Suprapubic skin (tissue), 4 donors: ENCODE measurements around the gene TFPI2. TPM values are rescaled to one million over a fixed set of nuclear protein-coding genes. Genes with fewer than 3 reads are reported as not detected.

Source experiments
- DNase-seq, 2 donors: peaks; one replicate each; pipeline ENCODE4 v3.0.0-alpha.2; 2019; ENCODE audit warnings: low spot score in 2 of 2
- H3K27ac ChIP-seq: fragments of 200-600 bp; sonication (generic); one replicate; pipeline ENCODE4 v1.5.1; 2019
- H3K27me3 ChIP-seq: fragments of 200-600 bp; sonication (generic); one replicate; pipeline ENCODE4 v1.5.1; 2019
- H3K36me3 ChIP-seq: fragments of 200-600 bp; sonication (generic); one replicate; pipeline ENCODE4 v1.5.1; 2019
- H3K4me1 ChIP-seq: fragments of 200-600 bp; sonication (generic); one replicate; pipeline ENCODE4 v1.5.1; 2019
- H3K4me3 ChIP-seq: fragments of 200-600 bp; sonication (generic); one replicate; pipeline ENCODE4 v1.5.1; 2019; ENCODE audit warnings: mild to moderate bottlenecking
- H3K9me3 ChIP-seq: fragments of 200-600 bp; sonication (generic); one replicate; pipeline ENCODE4 v1.5.1; 2019
- CTCF ChIP-seq, 2 donors: fragments of 200-600 bp in 1 of 2; fragments of 450-650 bp in 1 of 2; sonication (generic) in 1 of 2; IDR thresholded peaks; one replicate each; pipeline ENCODE4 v1.5.1; 2016 to 2019; ENCODE audit warnings: antibody characterized with exemption in 2 of 2, mild to moderate bottlenecking in 1 of 2, moderate library complexity in 1 of 2
- EP300 ChIP-seq: sonication (generic); formaldehyde crosslinking; IDR thresholded peaks from one replicate; pipeline ENCODE4 v1.6.1; 2017; ENCODE audit warnings: antibody characterized with exemption
- POLR2A ChIP-seq, 2 donors: fragments of 450-650 bp; IDR thresholded peaks; one replicate each; pipeline ENCODE4 v1.6.1; 2017; ENCODE audit warnings: antibody characterized with exemption in 2 of 2, mild to moderate bottlenecking in 2 of 2, moderate library complexity in 2 of 2
- POLR2AphosphoS5 ChIP-seq, 3 donors: sonication (generic); formaldehyde crosslinking; IDR thresholded peaks; one replicate each; pipeline ENCODE4 v1.6.1; 2017; ENCODE audit warnings: antibody characterized with exemption in 3 of 3
- WGBS: methylation state at CpG from one replicate; pipeline ENCODE4 v1.1.5; 2018; 5-methylcytosine and 5-hydroxymethylcytosine counted together
- total RNA-seq, 4 donors: library from RNA; depleted of rRNA; stranded (reverse); fragments of >200 nt; gene quantifications; one replicate each; pipeline ENCODE4 v1.1.0, GENCODE V29; 2016

The TFPI2 gene
- total RNA-seq, 4 donors from 2014 or later: 0.79 to 1.4 (median 1.1) TPM; not detected in 1

GRCh38 chr7:93837245-93837644 is 53.3 kb downstream of the TFPI2 start:
- H3K27me3 ChIP-seq: no peaks in the 10 kb centered on the region
- H3K27ac ChIP-seq: no peak overlapping the region
- TF ChIP-seq CTCF (IDR thresholded peaks at IDR 0.05) (no peak), POLR2A (IDR thresholded peaks at IDR 0.05) (no peak), POLR2AphosphoS5 (IDR thresholded peaks at IDR 0.05) (no peak), EP300 (no peak)
- no peaks in the 10 kb centered on the region for H3K9me3 ChIP-seq
- no peaks in the 10 kb centered on the region for H3K36me3 ChIP-seq
- H3K4me1 ChIP-seq: no peaks in the 10 kb centered on the region
- DNase-seq: no peak
- no peak overlapping the region for H3K4me3 ChIP-seq
- WGBS: 92% methylated on average over 3 of the region's 3 CpGs

- Histone ChIP-seq H3K9me3 (no peaks in the 10 kb centered on the region), H3K27ac (no peak overlapping the region), H3K27me3 (no peaks in the 10 kb centered on the region), H3K36me3 (no peaks in the 10 kb centered on the region), H3K4me3 (no peak overlapping the region), H3K4me1 (no peaks in the 10 kb centered on the region)
- 34% methylated on average over 4 of the region's 4 CpGs for WGBS
- no peak for DNase-seq
- TF ChIP-seq POLR2AphosphoS5 (IDR thresholded peaks at IDR 0.05) (no peak), CTCF (IDR thresholded peaks at IDR 0.05) (no peak), POLR2A (IDR thresholded peaks at IDR 0.05) (no peak), EP300 (no peak)
Observed at GRCh38 chr7:93836116-93836515, 54.4 kb downstream of the TFPI2 start.

GRCh38 chr7:93835702-93836101 is 54.9 kb downstream of the TFPI2 start:
- TF ChIP-seq EP300: no peak
- no peak for TF ChIP-seq POLR2A (IDR thresholded peaks at IDR 0.05)
- TF ChIP-seq CTCF (IDR thresholded peaks at IDR 0.05): no peak
- TF ChIP-seq POLR2AphosphoS5 (IDR thresholded peaks at IDR 0.05): no peak
- WGBS: 71% methylated on average over 1 of the region's 1 CpG
- no peaks in the 10 kb centered on the region for H3K4me1 ChIP-seq

More at GRCh38 chr7:93835702-93836101, 54.9 kb downstream of the TFPI2 start:
- Histone ChIP-seq H3K27ac (no peak overlapping the region), H3K27me3 (no peaks in the 10 kb centered on the region), H3K9me3 (no peaks in the 10 kb centered on the region), H3K36me3 (no peaks in the 10 kb centered on the region), H3K4me3 (no peak overlapping the region)
- no peak for DNase-seq

Other genes starting within 250 kb of the TFPI2 start
- not detected for gene GNGT1, start 15.8 kb upstream of the TFPI2 start, total RNA-seq
- 1 to 10 TPM; 3.3 to 6.8 (median 5.3) TPM for gene GNG11, start 31.0 kb upstream of the TFPI2 start, total RNA-seq
- gene BET1, start 113.6 kb upstream of the TFPI2 start, total RNA-seq: 10 to 100 TPM; 12.7 to 37.0 (median 14.2) TPM